Measurements from ENCODE around the gene CDYL2. TPM values are rescaled to one million over a fixed set of nuclear protein-coding genes. Genes with fewer than 3 reads are reported as not detected.
A peak's percentile ranks its signal among the peaks of the same experiment; 100 is the strongest.

The CDYL2 gene
- total RNA-seq, 1 donor from 2014 or later, result 17.7 TPM

DNA sequence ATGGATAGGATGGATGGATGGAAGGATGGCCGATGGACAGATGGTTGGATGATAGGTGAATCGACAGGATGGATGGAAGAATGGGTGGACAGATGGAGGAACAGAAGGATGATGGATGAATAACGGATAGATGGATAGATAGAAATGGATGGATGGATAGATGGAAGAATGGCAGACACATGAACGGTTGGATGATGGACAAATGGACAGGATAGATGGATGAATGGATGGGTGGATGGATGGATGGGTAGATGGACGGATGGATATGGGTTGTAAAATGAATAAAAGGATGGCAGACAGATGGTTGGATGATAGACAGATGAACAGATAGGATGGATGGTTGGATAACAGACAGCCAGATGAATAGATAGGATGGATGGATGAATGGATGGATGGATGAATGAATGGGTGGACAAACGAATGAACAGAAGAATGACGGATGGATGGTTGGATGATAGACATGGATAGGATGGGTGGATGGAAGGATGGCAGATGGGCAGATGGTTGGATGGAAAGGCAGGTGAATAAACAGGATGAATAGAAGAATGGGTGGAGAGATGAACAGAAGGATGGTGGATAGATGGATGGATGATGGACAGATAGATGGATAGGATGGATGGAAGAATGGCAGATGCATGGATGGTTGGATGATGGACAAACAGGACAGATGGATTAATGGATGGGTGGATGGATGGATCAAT is 207.7 kb downstream of the CDYL2 start:
- DNase-seq (ENCODE audit: low read depth), result no peak

DNA sequence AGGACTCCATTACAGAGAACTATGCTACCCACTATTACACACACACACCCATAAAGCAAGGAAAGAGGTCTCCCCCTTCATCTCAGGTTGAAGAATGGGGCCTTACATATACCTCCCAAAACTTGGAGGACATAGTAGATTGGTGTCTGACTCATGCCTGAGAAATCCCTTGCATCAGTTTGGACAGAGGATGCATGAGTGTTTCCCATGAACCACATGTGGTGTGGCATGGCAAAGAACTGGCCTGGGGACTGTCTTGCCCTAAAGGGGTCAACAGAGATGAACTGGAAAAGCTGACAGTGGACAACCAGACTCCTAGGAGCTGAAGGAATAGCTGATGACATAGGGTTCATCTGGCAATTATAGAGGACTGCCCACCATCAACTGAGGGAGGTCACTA is 209.6 kb downstream of the CDYL2 start:
- no peak for DNase-seq (ENCODE audit: low read depth)

DNA sequence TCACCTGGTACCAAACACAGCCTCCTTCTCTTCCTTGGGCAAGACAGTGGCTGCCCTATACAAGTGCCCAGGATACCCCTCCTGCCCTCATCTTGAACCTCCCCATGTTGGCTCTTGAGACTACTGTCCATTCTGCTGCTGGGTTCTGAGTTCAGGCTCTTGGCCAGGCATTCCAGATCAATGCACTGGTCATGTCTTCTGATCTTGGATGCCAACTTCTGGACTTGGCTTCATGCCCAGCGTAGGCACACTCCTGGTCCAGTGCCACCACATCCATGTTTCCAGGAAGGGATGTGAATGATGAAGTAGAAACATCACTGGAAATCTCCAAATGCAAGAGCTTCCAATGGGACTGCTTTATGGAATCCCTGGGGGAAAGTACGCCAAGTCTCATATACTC is 212.1 kb downstream of the CDYL2 start:
- no peak for DNase-seq (ENCODE audit: low read depth)

- no peak for DNase-seq (ENCODE audit: low read depth)
These were observed 213.1 kb downstream of the CDYL2 start for GRCh38 chr16:80591071-80591915.

GRCh38 chr16:80587071-80587470 is 217.3 kb downstream of the CDYL2 start:
- no peak for DNase-seq (ENCODE audit: low read depth)

DNA sequence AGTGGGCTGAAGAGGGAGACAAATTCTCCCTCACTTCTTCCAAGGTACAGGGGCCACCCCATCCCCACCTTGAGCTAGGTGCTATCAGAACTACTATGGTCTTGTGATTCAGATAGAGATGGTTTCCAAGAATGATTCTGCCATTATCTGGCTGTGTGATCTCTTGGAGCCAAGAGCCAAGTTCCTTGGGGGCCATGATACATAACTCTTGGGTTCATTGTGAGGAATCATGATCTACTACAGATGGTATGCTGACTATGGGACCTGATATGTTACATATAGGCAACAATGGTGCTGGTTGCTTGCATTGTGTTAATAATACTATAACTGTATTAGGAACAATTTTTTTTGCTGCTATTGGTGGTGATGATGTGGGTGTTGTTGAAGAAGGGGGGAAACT is 217.9 kb downstream of the CDYL2 start:
- DNase-seq (ENCODE audit: low read depth), result no peak

DNA sequence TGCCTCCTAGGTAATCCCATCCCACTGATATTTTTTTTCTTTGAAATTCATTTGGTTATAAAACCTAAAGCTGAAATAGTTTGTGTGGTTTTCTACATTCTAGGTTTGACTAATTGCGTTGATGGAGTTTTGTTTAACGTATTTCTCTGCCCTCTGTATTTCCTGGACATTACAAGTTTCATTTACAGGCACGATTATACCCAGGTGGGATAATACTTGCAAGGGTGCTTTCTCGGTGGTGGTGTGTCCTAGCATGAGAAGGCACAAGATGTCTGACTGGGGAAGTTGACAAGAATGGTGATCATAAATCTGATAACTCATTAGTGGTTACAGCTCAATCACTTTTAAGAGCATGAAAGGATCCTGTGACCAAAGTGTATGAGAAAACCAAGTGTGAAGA is 218.6 kb downstream of the CDYL2 start:
- no peak for DNase-seq (ENCODE audit: low read depth)

DNA sequence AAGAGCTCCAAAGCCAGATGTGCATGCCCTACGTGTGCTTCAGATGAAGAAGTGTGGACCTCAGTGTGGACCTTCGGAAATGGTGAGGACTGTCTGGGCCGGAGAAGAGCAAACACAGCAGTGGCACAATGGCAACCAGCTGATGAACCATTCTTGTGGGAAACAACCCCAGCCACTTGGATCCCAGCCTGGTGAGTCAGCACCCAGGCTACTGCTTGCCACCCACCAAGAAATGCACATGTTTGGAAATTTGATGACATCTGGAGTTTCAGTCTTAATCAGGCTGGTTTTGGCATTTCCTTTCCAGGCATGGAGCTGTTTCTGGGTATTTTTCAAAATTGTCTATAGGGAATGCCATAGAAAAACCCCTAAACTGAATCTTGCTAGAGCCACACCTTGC is 220.9 kb downstream of the CDYL2 start:
- DNase-seq (ENCODE audit: low read depth), result peak; percentile 40

DNA sequence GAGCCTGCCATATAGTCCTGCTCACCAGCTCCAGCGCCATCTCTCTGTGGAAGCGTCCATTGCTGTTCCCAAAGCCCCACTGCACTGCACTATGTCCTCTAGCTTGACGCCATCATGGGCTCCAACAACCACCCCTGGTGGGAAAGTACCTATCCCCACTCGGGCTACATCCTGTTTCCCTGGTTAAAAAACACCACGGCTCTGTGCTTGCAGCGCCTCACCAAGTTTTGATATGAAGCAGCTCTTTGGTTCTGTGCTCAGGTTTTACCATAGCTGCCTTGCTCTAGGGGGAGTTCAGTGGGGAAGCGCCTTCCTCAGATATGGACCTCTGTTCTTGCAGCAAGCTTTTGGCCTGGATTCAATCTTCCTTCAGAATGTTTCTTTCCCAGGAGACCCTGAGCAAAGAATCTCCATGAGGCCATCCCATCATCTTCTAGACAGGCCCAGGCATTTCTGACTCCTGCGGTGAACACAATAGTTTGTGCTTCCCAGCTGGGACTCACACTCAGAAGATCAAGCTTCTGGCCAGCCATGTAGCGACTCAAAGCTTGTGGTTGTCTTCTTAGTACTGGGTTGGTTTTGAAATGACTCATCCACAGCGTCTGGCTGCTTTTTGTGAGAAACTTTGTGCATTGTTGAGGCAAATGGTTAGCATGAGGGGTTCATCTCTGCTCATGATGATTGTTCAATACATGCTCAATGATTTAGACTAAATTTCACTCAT is 224.1 kb downstream of the CDYL2 start:
- DNase-seq (ENCODE audit: low read depth), result peak; percentile 28

DNA sequence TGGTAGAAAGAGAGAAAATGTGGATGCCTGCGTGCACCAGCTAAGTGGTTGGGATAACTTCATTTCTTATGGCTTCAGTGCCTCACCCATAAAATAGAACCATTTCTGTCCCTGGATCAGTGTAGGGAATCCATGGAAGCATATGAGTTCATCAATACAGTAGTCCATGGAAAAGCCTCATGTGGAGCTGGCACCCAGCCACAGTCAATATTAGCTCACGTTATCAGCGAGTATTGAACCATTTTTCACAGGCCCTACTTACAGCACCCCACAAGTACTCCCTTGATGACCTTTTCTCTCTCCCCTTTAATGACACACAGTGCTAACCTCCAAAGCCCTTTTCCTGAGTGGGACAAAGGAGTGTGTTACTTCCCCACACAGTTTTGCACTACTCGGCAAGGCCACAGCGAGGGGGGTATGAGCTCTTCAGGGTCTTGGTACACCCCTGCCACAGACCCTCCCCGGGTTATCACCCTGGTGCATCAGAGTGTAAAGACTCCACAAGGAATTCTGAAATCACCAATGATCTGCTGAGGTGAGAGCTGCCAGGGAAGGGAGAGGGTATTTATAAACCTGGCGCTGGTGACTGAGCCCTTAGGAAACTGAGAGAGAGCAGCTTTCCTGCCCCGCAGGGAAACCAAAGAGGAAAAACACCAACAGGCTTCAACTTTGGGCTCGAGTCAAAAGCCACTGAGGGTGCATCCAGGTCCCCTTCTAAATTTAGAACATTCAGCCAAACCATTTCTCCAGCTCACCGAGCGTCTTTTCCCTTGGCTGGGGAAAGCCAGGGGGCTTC is 226.7 kb downstream of the CDYL2 start:
- DNase-seq (ENCODE audit: low read depth), result no peak

- DNase-seq (ENCODE audit: low read depth), result no peak
These were observed 228.0 kb downstream of the CDYL2 start for GRCh38 chr16:80576343-80576912.

DNA sequence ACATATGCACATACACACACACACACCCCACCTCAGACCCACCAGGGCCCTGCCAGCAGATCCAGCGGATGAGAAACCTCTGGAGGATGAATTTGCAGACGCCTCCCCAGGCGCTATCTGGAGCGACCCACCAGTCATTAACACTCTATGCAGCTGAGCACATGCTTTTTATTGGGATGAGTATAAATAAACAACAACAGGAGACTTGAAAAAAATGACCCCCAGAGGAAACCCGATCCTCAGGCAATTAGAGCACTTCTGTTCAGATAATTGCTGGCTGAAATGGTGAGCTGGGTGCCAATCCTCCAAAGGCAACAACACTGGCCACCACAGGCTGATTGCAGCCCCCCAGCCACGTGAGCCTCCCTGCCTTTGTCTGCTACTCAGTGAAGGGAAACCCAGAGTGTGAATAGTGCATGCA is 230.7 kb downstream of the CDYL2 start:
- DNase-seq (ENCODE audit: low read depth), result no peak

GRCh38 chr16:80570106-80570478 is 234.3 kb downstream of the CDYL2 start:
- DNase-seq (ENCODE audit: low read depth), result peak; percentile 73

GRCh38 chr16:80569440-80570105 is 234.8 kb downstream of the CDYL2 start:
- peak; percentile 46 for DNase-seq (ENCODE audit: low read depth)

- DNase-seq (ENCODE audit: low read depth), result no peak
These were observed 240.0 kb downstream of the CDYL2 start for GRCh38 chr16:80564394-80564793.

DNA sequence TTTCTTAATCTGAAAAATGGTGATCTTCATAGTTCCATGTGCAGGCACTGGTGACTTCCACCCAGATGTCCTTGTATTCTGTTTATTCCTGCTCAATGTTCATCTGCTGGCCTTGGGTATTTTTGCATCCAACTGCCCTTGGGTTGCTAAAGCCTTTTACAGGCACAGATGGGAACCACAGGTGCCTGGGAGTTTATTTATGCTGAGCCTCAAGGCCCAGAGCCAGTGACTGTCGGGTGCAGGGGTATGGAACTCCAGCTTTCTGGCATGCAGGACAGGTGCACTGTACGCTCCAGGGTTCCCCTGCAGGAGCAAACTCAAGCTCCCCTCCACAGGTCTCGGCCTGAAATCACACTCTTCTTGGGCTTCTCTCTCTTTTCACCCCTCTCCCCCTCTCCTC is 241.3 kb downstream of the CDYL2 start:
- DNase-seq (ENCODE audit: low read depth), result no peak

- no peak for DNase-seq (ENCODE audit: low read depth)
These were observed 245.0 kb downstream of the CDYL2 start for GRCh38 chr16:80559369-80559768.

GRCh38 chr16:80557037-80557436 is 247.4 kb downstream of the CDYL2 start:
- no peak for DNase-seq (ENCODE audit: low read depth)

- DNase-seq (ENCODE audit: low read depth), result no peak
These were observed 247.9 kb downstream of the CDYL2 start for GRCh38 chr16:80556481-80556880.

DNA sequence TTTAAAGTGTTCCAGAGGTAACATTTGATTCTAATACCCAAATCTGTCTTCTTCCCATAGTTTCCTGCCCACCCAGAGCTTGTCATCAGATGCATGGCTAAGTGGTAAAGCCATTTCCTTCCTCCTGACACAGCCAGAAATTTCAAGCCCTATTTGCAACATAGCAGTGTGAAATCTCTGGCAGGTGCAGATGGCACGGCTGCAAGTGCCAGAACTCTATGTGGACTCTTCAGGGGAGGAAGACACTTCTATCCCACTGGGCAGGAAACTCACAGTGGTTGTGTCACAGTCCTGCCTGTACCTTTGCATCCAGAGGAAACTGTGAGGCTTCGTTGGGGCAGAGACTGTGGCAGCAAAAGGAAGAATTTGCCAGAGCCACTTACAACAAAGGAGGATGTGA is 250.4 kb downstream of the CDYL2 start:
- DNase-seq (ENCODE audit: low read depth), result no peak

DNA sequence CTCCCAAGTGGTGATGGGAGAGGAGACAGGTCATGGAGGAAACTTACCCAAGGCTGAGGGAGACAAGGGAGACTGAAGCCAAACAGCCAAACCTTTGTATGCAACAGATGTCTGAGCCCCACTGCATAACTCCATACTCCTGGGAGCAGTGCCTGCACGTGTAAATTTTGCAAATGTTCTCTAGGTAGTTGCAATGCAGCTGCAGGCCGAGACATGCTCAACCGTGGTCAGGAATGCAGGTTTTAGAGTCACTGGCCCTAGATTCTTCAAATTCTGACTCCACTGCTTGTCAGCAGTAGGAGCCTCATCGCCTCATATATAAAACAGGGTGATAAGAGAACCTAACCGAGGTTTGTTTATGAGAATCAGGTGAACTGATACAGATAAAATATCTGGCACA is 252.1 kb downstream of the CDYL2 start:
- DNase-seq (ENCODE audit: low read depth), result no peak
